HG03060 (cell line): ENCODE results near the gene ZBTB8OS.
"Not testable (repeated sequence)": the region's sequence is repeated elsewhere in the genome, so short reads cannot be mapped to it uniquely, and the experiment has no call there.

Experiments used
- ATAC-seq: cut with Tn5 transposase; IDR thresholded peaks from one replicate; pipeline ENCODE4 v1.9.1; 2021; ENCODE audit warnings: low read depth, moderate number of reproducible peaks; ENCODE audit not compliant: unreplicated experiment

The ZBTB8OS gene

GRCh38 chr1:32650248-32650751, at the start of gene ZBTB8OS:
Gene ZBTB8OS (minus strand): TSS chr1:32650550. CDS start chr1:32650529, 21 bp downstream.
- no peak for ATAC-seq

DNA sequence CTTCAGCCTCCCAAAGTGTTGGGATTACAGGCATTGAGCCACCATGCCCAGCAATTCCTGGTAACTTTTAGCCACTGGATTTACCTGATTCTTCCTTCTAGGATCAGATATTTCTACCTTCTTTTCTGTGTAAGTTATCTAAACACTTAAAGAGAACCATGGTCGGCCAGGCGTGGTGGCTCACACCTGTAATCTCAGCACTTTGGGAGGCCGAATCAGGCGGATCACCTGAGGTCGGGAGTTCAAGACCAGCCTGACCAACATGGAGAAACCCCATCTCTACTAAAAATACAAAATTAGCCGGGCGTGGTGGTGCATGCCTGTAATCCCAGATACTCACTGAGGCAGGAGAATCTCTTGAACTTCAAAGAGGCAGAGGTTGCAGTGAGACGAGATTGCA, 46.6 kb upstream of the ZBTB8OS start:
- not testable (repeated sequence) for ATAC-seq

DNA sequence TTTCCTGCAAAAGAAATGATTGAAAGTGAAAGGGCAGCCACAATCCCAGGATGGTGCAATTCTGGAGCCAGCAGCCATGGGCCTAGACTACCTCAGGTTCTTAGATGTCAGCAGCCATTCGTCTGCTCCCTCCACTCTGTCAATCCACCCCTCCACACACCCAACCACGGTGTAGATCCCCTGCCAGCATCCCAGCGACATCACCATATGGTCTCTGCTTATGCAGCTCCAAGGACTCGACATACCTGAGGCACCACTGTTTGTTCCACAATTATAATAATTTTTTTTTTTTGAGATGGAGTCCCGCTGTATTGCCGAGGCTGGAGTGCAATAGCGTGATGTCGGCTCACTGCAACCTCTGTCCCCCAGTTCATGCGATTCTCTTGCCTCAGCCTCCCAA, 45.7 kb upstream of the ZBTB8OS start:
- no peak for ATAC-seq

DNA sequence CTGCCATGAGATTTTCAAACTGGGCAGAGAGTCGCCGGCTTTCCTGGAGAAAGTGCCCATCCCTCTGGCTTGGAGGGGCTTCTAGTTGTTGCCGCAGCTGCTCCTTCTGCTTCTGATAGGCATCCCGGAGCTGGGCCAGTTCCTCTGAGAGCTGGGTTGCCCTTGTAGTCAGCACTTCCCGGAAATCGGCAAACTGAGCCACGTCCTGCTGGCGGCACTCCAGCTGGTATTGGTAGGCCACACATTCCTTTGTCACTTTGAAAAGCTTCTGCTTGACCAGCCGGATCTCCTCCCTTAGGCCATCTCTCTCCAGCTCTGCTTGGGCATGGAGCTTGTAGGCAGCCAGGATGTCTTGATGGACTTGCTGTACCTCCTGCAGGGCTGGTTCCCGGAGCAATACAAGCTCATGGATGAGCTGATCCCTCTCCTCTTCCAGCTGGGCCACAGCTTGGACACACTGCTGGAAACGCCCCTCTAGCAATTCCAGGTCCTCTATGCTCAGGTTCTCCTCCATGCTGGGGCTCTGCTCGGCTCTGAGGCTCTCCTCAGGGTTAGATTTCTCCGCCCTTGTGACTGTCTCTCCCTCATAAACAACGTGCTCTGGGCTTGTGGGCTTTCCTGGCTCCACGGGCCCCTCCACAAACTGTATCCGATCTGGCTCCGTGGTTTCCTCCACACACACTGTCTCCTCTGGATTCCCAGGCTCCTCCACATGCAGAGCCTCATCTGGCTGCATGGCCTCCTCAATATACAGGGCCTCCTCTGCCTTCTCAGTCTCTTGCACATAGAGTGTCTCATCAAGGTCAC, 45.0 kb upstream of the ZBTB8OS start:
- ATAC-seq, result no peak

GRCh38 chr1:32693455-32694174, 43.3 kb upstream of the ZBTB8OS start:
- no peak for ATAC-seq

DNA sequence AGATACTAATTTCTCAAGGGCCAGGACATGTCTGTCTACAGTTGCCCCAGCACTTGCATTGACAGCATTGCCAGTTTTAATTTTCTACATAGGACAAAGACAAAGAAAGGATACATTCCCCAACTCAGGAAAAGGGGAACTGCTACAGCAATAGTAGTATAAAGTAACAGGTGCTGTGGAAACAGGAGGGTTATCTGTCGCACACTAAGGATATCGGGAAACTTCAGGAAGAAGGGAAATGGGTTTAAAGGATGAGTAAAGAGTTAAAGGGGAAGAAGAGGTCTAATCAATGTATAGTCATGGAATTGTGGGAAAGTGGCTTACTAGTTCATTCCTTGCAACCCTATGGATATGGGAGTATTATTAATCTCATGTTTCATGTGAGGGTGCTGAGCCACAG, 36.0 kb upstream of the ZBTB8OS start:
- ATAC-seq, result no peak

DNA sequence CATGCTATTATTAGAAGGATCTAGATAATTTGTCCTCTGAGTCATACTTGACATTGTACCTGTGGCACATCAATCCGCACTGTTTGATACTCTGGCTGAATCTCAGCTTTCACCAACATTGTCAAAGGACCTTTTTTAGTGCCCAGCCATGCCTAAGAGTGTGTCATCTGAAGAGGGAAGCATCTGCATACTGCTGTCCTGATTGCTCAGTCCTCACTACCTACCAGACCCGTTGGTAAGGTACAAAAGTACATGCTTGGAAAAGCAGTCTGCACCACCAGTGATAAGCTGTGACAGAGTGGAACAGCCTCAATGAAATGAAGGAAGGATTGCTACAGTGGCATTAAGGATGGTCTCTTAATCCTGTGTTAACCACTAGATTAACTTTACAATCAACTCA, 35.1 kb upstream of the ZBTB8OS start:
- no peak for ATAC-seq

DNA sequence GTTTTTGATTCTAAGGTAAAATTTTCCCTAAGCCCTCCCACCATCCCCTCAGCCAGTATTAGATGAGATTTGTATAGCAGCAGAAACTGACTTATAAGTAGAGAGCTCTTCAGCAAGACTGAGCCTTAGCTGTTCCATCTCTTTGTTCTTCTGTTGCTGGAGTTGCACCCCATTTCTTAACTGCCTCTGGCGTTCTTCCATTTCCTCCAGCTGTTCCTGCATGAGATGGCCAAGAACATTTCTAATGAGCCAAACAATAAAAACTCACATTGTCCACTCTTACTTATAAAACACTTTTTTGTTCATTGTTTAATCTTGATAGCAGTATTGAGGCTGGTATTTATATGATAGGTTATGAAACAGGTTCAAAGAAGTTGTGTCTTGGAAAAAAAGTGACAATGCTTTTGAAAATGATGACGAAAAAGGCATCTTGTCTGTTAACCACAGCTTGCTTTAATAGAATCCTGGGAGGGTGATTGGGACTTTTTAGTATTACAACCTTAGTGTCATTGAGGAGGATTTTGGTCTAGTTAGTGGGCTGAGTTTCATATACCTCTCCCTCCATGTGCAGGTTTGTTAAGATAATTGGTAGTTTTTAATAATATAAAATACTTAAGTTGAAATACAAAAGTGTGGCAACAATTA, 33.9 kb upstream of the ZBTB8OS start:
- no peak for ATAC-seq

GRCh38 chr1:32683397-32683796, 33.0 kb upstream of the ZBTB8OS start:
- no peak for ATAC-seq

- ATAC-seq, result no peak
Observed at GRCh38 chr1:32681999-32682398, 31.6 kb upstream of the ZBTB8OS start.

DNA sequence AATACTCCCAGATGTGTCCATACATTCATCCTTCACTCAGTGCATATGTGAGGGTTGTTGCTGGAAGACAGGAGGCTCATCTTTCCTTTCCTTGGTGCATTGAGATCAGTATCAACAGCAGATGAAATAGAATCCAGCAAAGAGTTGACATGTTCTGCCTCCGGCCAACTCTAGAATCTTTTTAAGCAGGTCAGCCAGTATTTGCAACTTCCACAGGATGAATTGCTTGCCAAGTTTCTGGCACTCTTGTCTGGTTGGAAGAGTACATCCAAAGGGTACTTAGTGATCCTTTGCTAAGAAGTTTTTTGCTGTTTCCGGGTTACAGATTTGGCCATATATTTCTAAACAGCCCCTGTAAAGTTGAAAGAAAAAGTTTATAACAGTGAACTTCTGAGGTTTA, 31.2 kb upstream of the ZBTB8OS start:
- no peak for ATAC-seq

DNA sequence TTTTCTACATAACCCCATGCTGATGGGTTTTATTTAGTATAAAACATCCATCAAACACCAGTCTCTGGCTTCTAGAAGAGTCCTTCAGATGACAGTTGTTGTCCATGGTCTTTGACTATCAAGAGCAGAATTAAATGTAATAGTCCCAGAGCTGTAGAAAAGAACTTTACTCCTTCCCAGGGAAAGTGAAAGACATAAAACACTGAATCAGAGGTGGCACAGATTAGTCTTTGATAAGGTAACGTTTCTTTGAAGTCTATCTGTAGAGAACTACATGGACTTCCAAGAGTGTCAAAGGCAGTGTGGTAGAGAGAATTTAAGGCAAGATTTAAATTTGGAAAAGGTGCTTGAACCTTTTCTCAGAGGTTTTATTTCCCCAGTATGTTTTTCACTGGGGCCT, 30.3 kb upstream of the ZBTB8OS start:
- no peak for ATAC-seq

- ATAC-seq, result not testable (repeated sequence)
Observed at GRCh38 chr1:32679993-32680392, 29.6 kb upstream of the ZBTB8OS start.

DNA sequence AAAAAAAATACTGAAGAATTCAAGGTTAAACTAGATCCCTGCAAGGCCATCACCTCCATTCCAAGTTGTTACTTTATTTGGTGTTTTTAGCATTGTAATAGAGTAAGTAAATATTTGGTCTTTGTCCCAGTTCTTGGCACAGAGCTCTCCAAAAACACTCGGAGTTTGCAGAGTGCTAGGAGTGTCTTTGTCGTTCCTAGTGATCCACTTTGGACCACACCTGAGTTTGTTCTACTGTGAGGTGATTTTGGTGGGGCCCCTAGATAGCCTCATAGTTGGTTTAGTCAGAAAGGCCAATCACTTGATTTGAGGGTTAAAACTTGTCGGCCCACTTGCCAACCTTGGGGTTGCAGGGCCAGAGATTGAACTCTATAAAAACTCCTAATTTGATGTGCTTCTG, 26.6 kb upstream of the ZBTB8OS start:
- no peak for ATAC-seq

- ATAC-seq, result not testable (repeated sequence)
Observed at GRCh38 chr1:32668716-32669115, 18.4 kb upstream of the ZBTB8OS start.

DNA sequence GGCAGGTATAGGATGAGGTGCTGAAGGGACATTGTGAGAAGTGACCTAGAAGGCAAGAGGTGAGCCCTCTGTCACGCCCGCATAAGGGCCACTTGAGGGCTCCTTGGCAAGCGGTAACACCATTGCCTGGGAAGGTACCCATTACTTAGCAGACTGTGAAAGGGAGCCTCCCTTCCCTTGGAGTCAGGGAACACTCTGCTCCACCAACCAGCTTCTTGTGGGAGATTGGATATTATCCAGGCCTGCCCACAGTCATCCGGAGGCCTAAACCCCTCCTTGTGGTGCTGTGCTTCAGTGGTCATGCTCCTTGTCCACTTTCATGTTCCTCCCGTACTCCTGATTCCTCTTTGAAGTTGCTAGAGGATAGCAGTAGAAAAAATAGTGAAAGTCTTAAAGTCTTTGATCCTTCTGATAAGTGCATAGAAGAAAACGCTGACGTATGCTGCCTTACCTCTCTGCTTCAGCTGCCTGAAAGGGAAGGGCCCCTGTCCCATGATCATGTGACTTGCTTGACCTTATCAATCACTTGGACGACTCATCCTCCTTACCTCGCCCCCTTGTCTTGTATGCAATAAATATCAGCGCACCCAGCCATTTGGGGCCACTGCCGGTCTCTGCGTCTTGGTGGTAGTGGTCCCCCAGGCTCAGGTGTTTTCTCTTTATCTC, 16.7 kb upstream of the ZBTB8OS start:
- ATAC-seq, result no peak

- ATAC-seq, result no peak
Observed at GRCh38 chr1:32665915-32666314, 15.6 kb upstream of the ZBTB8OS start.

GRCh38 chr1:32659581-32659980, 9.2 kb upstream of the ZBTB8OS start:
- no peak for ATAC-seq

DNA sequence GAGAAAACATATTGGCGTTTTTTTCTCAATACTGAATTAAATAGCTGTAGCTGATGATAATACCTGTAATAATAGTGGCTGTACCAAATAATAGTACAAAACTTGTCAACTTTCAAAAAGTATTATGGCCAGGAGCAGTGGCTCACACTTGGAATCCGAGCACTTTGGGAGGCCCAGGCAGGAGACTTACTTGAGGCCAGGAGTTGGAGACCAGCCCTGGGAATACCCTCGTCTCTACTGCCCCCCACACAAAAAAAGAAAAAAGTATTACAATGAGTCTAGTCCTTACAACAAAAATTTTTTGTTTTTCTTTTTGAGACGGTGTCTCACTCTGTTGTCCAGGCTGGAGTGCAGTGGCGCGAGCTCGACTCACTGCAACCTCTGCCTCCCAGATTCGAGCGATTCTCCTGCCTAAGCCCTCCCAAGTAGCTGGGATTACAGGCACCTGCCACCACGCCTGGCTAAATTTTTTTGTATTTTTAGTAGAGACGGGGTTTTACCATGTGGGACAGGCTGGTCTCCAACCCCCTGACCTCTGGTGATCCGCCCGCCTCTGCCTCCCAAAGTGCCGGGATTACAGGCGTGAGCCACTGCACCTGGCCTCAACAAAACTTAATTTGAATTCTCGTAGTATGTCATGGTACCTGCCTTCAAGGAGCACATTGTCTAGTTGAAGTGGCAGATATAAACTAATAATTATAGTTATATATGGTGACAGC, 2.1 kb upstream of the ZBTB8OS start:
- ATAC-seq, result no peak

GRCh38 chr1:32651461-32652073, 1.2 kb upstream of the ZBTB8OS start:
- ATAC-seq, result no peak
